GM10847 (cell line): Measurements from ENCODE around the gene LTBP1.

Source experiments
- POLR2A ChIP-seq: IDR thresholded peaks from 2 replicates; pipeline ENCODE4 v1.6.1; 2011; ENCODE audit not compliant: insufficient read length; ENCODE audit errors: extremely low read depth

LTBP1 gene

GRCh38 chr2:33069894-33070651, 123.3 kb downstream of the LTBP1 start:
- no peak for TF ChIP-seq POLR2A

- no peak for TF ChIP-seq POLR2A
Measured at GRCh38 chr2:33071591-33071990, 124.8 kb downstream of the LTBP1 start.

DNA sequence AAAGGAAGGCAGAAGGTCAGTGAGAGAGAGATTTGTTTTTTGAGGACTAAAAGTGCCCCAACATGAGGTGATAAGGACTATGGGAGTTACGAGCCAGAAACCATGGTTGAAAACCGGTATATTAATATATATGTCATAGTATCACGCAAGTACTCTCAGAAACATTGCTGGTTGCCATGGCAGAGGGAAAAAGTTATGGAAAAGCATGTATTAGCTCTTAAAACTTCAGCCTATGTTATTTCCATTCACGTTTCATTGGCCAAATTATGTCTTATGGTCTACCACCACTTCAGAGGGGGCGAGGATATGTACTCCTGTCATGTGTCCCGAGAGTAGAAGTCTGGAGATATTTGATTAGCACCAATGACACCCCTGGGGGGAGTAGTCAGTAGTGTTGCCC, 125.9 kb downstream of the LTBP1 start:
- TF ChIP-seq POLR2A = no peak

DNA sequence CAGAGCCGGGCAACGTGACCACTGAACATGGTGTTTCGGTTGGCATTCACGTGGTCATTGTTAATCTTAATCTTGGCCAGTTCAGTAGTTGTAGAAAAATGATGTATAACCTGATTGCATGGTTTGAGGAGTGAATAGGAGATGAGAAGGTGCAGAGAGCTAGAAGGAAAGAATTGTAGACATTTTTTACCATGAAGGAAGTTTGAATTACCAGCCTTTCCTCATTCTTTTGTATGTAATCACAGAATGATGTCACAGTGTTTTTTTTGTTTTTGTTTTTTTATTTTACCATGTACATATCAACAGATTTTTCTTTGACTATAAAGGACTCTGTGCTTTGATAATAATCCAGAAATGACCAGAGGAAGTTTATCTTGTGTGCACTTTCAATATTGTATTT, 126.3 kb downstream of the LTBP1 start:
- TF ChIP-seq POLR2A = no peak

- no peak for TF ChIP-seq POLR2A
Measured at GRCh38 chr2:33074197-33074596, 127.4 kb downstream of the LTBP1 start.

- no peak for TF ChIP-seq POLR2A
Measured at GRCh38 chr2:33077311-33077710, 130.6 kb downstream of the LTBP1 start.

DNA sequence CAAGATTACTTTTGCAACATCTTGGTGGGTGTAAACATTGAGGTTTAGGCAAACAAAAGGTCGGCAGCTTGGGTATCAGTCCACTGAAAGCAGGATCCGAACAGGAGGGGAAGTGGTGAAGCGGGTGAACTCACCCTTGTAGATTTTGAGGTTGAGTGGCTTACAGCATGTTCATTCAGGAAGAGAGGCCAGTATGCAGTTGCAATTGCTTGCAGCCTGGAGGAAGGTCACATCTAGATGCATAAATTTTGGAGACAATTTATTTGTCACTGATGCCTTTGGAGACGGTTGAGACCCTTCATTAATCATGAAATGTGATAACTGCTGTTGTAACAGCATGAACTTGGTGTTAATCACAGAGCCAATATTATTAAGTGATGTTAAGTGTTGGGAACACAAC, 131.1 kb downstream of the LTBP1 start:
- TF ChIP-seq POLR2A = no peak

GRCh38 chr2:33081691-33082090, 134.9 kb downstream of the LTBP1 start:
- TF ChIP-seq POLR2A = no peak

DNA sequence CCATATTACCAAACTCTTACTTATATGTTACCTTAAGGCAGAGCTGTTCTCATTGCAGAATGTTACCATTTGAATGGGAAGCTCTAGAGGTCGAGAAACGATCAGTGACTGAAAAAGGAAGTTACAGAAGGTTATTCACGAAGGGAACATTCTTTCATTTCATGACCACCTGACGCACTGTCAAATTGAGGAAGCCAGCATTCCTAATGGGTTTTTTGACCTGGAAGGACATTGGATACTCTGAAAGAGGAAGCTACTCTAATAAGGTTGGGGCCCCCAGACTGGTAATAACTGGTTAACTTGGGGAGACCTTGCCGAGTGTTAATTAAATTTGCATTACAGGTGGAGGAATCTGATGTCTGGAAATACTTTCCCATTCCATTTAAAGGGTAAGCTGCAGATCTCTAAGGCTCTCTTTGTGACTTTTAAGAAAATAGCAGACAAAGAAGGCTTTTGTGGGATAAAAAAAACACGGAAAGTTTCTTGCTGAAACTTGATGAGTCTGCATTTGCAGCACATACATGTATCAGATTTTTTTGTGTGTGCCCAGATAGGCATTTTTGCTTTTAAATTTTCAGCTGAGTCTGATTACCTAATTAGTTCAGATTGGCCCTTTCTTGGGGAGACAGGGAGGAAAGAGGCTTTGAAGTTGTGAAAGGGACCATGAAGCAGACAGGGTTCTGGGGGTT, 137.1 kb downstream of the LTBP1 start:
- TF ChIP-seq POLR2A = no peak

DNA sequence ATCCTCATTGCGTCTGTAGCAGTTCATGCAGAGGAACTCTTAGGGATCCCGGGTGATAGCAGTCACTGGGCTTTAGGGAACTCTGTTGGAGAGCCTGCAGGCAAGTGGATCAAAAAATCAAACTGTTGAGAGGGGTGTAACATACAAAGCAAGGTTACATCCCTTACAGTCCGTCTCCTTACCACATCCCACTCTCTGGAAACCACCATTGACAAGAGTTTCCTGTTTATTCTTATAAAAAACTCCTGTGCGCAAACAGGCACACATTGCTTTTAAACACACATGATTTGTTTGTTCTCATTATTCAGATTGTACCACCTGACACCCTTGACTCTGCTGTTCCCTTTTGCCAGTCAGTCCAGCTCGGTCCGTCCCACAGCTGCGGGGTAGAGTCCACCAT, 137.7 kb downstream of the LTBP1 start:
- no peak for TF ChIP-seq POLR2A

- no peak for TF ChIP-seq POLR2A
Measured at GRCh38 chr2:33085646-33086045, 138.9 kb downstream of the LTBP1 start.

GRCh38 chr2:33086400-33087015, 139.8 kb downstream of the LTBP1 start:
- TF ChIP-seq POLR2A = no peak

GRCh38 chr2:33090553-33091134, 143.9 kb downstream of the LTBP1 start:
- TF ChIP-seq POLR2A = no peak

DNA sequence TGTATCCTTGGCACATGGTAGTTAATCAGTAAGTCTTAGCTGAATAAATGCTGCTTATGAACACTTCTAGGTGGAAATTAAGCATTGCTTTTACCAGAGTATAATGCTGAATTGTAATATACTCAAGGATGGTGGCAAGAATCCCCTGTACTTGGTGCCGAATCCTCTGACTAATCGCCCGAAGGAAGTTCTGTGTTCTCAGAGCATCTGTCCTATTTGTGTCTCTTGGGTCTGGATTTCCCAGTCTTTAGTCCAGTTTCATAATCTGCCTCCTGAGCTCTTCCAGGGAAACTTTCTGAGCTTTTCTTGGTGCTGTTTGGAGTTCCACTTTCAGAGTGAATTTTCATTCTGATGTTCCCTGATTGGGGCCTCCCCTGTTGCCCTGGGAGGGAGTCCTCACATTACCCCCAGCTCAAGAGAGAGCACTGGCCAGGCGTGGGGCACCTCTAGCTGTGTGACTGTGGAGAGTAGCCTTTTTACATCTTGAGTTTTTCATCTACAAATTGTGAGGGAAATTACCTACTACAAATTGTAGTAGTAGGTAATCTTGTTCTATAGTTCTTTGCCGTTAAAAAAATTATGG, 144.9 kb downstream of the LTBP1 start:
- TF ChIP-seq POLR2A = no peak

DNA sequence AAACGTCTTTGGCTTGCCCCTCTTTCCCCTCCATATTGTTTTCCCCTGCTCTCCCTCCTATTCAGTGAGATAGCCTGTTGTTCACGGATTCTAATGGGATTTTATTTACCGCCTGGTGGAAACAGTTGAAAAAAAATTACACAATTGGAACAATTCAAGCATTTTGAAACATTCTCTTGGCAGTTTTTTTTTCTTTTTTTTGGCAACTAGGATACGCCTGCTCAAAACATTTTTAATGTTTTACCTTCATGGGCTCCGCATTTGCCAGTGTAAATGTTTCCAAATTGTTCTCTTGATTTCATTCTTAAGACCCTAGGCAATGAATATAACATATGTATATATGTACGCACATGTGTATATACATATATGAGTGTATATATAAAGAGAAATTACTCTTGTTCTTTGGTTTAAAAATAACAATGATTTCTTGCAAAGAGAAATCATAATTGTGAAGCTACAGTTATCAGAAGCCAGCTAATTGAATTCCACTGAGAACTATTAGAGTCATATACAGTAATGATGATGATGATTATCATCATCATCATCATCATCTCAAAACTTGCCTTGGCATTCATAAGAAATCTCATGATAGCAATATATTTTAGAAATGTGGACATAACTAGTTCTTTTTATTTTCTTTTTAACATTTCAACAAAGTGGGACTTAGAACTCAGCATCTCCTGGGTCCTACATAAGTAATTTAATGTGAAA, 146.7 kb downstream of the LTBP1 start:
- no peak for TF ChIP-seq POLR2A

DNA sequence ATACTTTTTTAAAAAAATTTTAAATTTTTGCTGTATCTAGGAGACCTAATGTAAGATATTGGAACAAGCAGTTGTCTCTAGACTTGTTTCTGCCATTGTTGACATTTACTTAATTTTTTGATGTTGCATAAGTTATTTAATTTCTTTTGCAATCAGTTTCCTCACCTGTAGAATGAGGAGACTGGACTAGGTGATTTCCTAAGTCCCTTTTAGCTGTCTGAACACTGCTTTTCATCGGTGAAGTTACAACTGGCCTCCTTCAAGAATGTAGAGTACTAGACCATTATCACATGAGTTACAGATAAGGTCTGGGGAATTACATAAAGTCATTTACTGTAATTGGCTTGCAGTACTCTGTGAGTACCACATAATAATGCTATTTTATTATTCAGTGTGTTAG, 147.6 kb downstream of the LTBP1 start:
- TF ChIP-seq POLR2A = no peak

GRCh38 chr2:33099989-33100388, 153.2 kb downstream of the LTBP1 start:
- no peak for TF ChIP-seq POLR2A
